AG09309 (cell line): ENCODE results near the gene AQP3.
"Not testable (repeated sequence)": the region's sequence is repeated elsewhere in the genome, so short reads cannot be mapped to it uniquely, and the experiment has no call there.

Experiments used
- DNase-seq: peaks from one replicate; pipeline ENCODE4 v3.0.0-alpha.2; 2010; ENCODE audit warnings: low read depth
- H3K4me3 ChIP-seq: 2 replicates; pipeline ENCODE4 v1.5.1; 2011; ENCODE audit warnings: mild to moderate bottlenecking, low read depth, low read length, moderate library complexity; ENCODE audit not compliant: control insufficient read depth
- TF ChIP-seq, protein P1 (sequence below): IDR thresholded peaks from 2 replicates; pipeline ENCODE4 v1.5.1; 2011; ENCODE audit warnings: mild to moderate bottlenecking, low read depth, low read length, inconsistent platforms; ENCODE audit not compliant: insufficient read depth, control insufficient read depth; ENCODE audit errors: missing control alignments

The AQP3 gene

DNA sequence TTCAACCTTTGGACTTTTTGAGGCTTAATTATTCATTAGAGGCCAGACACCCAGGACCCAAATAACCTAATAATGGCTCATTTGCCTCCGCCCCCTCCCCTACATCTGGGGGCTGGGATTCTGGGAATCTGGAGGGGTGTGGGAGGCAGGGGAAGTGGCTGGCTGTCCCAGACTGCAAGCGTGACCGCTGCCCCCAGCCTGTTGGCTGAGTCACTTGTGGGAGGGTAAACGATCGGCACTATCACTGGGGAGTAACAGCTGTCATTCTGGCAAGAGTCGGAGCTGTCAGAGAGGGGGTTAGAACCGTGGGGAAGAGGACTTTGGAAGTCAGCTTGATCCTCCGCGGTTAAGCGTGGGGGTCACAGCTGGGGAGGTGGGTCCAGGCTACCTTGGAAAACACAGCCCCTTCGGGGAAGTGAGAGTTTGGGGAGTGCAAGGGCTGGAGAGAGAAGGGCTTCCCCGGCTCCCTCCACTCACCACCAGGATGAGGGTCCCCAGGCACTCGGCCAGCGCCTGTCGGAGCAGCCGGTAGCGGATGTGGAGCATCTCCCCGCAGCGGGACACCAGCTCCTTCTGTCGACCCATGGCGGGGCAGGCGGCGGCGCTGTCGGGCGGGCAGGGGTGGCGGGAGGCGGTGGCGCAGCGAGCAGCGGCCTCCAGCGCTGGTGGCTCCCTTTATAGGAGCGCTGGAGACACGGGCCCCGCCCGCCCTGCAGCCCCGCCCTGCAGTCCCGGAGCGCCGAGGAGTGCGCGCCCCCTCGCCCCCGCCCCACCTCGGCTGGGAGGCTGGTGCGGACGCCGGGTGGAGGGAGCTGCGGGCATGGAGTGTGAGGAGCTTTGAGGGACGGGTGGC lies at the start of gene AQP3:
AQP3 (minus strand) TSS at position 648 of the 853 bp plus-strand sequence; CDS start at position 585, 63 bp downstream.
- DNase-seq, result no peak
- peak within 1 kb of the TSS; percentile 47 for H3K4me3 ChIP-seq
- TF ChIP-seq, protein P1, sequence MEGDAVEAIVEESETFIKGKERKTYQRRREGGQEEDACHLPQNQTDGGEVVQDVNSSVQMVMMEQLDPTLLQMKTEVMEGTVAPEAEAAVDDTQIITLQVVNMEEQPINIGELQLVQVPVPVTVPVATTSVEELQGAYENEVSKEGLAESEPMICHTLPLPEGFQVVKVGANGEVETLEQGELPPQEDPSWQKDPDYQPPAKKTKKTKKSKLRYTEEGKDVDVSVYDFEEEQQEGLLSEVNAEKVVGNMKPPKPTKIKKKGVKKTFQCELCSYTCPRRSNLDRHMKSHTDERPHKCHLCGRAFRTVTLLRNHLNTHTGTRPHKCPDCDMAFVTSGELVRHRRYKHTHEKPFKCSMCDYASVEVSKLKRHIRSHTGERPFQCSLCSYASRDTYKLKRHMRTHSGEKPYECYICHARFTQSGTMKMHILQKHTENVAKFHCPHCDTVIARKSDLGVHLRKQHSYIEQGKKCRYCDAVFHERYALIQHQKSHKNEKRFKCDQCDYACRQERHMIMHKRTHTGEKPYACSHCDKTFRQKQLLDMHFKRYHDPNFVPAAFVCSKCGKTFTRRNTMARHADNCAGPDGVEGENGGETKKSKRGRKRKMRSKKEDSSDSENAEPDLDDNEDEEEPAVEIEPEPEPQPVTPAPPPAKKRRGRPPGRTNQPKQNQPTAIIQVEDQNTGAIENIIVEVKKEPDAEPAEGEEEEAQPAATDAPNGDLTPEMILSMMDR, result peak; percentile 11

DNA sequence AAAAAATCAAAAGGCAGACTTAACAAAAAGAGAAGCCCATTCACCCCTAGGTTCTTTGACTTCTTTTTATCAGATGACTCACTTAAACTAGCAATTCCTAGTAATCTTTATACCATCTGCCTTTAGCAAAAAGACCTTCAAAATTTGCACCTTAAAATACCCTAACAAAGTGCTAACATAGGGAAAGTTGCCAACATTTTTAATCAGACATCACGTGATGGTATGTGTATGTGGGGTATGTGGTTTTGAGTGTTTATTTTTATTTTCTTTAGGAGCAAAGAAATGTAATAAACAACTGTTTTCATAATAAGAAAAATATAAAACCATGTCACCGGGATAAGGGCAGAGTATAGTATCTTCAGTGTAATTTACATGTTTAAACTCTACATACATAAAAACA lies 46.4 kb upstream of the AQP3 start:
- not testable (repeated sequence) for DNase-seq, H3K4me3 ChIP-seq

DNA sequence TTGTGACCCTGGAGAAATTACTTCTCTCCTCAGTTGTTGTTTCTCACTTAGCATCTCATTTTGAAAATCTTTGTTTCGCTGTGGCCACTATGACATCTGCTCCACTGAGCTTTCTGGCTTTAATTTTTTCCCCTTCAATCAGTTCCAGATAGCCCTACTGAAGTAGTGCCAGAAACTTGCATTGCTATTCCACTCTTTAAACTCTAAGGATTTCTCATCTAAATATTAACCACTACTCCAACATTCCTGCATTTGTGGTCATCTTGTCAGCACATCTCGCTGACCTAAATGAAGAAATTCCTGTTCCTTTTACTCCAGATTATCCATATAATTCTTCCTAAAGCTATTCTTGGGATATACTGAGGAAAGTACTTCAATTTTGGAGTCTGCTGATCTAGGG lies 41.7 kb upstream of the AQP3 start:
- DNase-seq, result no peak
- H3K4me3 ChIP-seq, result no peak overlapping the region
- TF ChIP-seq, protein P1, result no peak

DNA sequence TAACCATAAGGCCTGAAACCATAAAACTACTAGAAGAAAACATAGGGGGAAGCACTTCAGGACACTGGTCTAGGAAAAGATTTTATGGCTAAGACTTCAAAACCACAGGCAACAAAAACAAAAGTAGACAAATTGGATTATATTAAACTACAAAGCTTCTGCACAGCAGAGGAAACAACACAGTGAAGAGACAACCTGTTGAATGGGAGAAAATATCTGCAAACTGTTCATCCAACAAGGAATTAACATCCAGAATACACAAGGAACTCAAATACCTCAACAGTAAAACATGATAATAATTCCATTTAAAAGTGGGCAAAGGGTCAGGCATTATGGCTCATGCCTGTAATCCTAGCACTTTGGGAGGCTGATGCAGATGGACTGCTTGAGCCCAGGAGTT lies 37.9 kb upstream of the AQP3 start:
- H3K4me3 ChIP-seq, DNase-seq: not testable (repeated sequence)

DNA sequence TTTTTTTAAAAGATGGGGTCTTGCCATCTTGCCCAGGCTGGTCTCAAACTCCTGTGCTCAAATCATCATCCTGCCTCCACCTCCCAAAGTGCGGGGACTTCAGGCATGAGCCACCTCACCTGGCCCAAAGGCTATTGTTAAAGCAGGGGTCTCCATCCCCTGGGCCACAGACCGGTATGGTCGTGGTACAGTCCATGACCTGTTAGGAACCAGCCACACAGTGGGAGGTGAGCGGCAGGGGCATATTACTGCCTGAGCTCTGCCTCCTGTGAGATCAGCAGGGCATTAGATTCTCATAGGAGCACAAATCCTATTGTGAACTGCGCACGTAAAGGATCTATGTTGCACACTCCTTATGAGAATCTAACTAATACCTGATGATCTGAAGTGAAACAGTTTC lies 33.6 kb upstream of the AQP3 start:
- no peak overlapping the region for H3K4me3 ChIP-seq
- TF ChIP-seq, protein P1, result no peak
- DNase-seq, result no peak

DNA sequence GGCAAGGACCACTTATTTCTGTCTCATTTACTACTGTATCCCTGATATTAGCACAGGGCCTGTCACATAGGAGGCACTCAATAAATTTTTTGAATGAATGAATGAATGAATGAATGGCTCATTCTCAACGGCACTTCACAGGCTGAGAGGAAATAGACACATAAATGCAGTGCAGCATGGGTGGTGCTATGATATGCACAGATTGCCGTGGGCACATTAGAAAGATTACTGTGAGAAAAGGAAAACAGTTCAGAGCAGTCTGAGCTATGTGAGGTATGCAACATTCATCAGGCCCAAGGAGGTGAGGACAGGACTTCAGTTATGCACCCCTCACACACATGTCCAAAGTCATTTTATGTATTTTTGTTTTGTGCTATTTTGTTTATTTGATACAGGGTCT lies 32.7 kb upstream of the AQP3 start:
- no peak for DNase-seq
- TF ChIP-seq, protein P1, result no peak
- no peak overlapping the region for H3K4me3 ChIP-seq

DNA sequence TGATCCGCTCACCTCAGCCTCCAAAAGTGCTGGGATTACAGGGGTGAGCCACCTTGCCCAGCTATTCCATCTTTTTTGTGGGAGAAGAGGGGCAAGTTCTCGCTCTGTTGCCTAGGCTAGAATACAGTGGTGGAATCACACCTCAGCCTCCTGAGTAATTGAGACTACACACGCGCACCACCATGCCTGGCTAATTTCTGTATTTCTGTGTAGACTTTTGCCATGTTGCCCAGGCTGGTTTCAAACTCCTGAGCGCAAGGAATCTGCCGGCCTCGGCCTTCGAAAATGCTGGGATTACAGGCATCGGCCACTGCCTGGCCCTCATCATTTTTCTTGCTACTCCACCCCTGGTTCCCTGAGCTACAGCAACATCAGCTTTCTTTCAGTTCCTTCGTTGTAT lies 29.1 kb upstream of the AQP3 start:
- TF ChIP-seq, protein P1, result no peak
- DNase-seq, result no peak
- no peak overlapping the region for H3K4me3 ChIP-seq

DNA sequence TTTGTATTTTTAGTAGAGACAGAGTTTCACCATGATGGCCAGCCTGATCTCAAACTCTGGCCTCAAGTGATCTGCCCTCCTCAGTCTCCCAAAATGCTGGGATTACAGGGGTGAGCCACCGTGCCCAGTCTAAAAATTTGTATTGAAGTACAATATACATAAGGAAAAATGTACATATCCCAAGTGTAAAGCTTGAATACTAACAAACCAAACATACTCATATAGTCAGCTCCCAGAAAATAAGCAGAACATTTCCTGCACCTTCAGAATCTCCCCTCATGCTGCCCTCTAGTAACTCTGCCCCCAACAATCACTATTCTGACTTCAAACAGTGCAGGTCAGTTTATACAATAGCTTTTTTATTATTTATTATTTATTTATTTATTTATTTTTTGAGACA lies 28.0 kb upstream of the AQP3 start:
- H3K4me3 ChIP-seq, result no peak overlapping the region
- no peak for DNase-seq
- TF ChIP-seq, protein P1, result no peak
